PC-3 (cell line): ENCODE measurements around the gene KRTAP10-7.

Experiments used
- CTCF ChIP-seq: fragments of 300-600 bp; sonication (generic); conservative IDR thresholded peaks from 2 replicates; pipeline ENCODE4 v1.5.1; 2017; ENCODE audit warnings: antibody characterized with exemption, low read depth, mild to moderate bottlenecking, low read length
- EZH2 ChIP-seq: fragments of 300-600 bp; sonication (generic); IDR thresholded peaks from one replicate; pipeline ENCODE4 v1.6.1; 2017; ENCODE audit warnings: antibody characterized with exemption, mild to moderate bottlenecking, low read length; ENCODE audit not compliant: unreplicated experiment
- EZH2phosphoT487 ChIP-seq: fragments of 300-600 bp; sonication (generic); IDR thresholded peaks from 2 replicates; pipeline ENCODE4 v1.6.1; 2018; ENCODE audit warnings: mild to moderate bottlenecking, antibody characterized with exemption, low read length, borderline replicate concordance

GRCh38 chr21:44626673-44627143 is 26.3 kb downstream of the KRTAP10-7 start, which contains the start of gene KRTAP10-9:
- TF ChIP-seq EZH2 (no peak), CTCF (no peak), EZH2phosphoT487 (no peak)
